NCI-H2107 treated with DMSO at 0.1 percent for 48 hours (cell line): ENCODE measurements around the gene KCND2.
"Not testable (repeated sequence)": the region's sequence is repeated elsewhere in the genome, so short reads cannot be mapped to it uniquely, and the experiment has no call there.

Source experiments
- DNase-seq: peaks from one replicate; lab custom pipeline; 2025; ENCODE audit not compliant: unreplicated experiment; lab: John Stamatoyannopoulos, UW

KCND2 gene

DNA sequence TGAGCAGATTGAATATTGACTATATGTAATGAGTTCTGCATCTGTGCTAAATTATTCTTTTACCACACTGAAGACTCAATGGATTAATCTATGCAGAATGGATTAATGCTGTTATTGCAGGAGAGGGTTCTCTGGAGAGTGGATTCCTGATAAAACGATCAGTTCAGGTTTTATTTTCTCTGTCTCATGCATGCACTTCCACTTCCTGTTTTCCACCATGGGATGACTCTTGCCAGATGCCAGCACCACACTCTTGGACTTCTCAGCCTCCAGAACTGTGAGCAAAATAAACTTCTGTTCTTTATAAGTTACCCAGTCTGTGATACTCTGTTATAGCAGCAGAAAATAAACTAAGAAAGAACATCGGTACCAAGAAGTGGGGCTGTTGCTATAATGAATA, 207.5 kb downstream of the KCND2 start:
- no peak for DNase-seq

DNA sequence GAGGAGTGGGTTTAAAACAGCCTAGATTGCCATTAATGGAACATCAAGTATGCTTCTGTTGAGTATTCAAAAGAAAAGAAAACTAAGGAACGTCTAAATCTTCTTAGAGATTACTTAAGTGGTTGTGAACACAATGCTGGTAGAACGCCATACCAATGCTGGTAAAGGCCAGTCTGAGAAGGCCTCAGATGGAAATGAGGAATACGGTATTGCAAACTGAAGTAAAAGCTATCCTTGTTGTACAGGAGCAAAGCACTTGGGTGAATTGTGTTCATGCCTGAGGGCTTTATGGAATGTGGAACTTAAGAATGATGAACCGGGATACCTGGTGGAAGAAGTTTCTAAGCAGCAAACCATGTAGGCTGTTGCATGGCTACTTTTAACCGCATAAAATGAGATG, 208.0 kb downstream of the KCND2 start:
- no peak for DNase-seq

DNA sequence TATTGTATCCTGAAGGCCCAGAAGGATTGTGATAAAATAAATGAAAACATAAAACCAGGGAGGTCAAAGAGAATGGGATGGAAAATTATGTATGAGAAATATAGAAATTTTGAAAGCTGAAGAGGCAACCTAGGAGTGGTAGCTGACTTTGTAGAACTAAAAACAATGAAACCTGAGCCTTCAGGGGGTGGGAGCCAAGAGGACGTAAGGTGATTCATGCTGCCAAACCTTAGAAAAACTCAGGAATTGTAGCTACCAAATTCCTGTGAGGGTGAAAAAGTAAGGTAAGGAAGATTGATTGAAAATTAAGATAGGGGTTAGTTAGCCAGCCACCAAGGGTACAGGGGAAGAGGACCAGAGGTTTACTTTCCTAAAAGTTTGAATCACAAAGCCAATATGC, 213.2 kb downstream of the KCND2 start:
- DNase-seq = no peak

DNA sequence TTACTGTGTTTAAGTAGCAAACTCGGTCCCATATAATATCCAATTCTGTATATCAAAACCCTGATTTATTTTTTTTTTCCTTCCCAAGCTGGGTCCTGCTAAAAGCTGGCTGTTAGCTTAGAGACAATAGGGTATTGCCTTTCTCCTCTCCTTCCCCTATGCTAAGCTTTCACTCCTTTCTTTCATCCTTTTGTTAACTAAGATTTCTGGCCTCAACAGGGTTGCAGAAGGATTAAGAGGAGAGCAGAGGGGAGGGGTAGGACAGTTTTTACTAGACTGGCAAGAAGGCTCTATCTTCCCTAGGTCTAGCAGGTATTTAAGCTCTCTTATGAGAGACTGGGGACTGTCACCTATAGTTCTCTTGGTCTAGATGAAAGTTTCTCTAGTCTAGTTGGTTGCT, 229.2 kb downstream of the KCND2 start:
- DNase-seq = no peak

DNA sequence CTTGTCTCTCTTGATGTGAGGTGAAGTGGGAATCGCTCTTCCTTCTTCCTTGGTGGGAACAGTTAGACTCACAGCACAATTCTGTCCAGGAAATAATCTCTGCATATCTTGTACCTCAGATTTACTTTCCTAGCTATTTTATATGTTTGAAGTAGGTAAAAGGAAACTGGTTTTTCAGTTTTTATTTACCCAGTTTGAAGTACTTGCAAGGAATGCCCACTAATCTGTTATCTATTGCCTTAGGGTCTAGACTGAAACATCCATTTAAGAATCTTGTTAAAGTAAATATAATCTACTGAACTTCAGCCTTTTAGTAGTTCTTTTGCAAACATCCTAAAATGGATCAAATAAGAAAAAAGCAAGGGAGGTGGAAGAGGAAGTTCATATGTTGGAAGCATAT, 229.8 kb downstream of the KCND2 start:
- DNase-seq = no peak

DNA sequence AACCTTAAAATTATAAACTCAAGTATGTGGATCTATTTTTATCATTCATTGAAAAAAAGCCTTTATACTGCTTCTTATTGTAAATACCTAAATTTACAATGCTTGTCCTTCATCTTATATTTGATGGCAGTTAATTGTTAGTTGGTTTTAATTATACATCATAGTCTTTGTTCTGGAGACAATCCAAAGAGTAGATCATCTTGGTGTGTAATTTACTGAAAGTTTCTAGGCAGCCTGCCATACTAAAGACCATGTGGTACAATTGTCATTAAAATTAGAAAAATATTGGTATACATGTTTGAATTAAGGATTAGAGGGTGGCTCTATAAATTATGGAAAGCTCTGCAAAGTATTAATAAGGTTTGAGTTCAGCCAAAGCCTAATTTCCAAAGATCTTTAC, 231.4 kb downstream of the KCND2 start:
- DNase-seq = no peak

DNA sequence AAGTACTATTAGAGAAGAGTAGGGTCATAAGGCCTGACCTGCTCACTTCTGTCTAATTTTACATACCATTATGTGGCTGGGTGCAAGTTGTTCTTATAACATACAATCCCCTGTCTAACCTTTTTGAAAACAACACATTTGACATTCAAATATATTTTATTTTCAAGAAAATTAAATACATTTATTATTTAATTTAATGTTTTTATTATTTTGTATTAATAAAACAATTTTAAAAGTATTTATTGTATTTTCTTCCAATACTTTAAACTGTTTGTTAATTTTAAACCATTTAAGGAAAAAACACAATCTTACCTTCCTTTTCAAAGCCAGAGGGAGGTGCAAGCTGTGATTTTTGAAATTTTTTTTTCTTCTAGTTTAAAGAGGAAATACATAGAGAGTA, 232.8 kb downstream of the KCND2 start:
- no peak for DNase-seq

DNA sequence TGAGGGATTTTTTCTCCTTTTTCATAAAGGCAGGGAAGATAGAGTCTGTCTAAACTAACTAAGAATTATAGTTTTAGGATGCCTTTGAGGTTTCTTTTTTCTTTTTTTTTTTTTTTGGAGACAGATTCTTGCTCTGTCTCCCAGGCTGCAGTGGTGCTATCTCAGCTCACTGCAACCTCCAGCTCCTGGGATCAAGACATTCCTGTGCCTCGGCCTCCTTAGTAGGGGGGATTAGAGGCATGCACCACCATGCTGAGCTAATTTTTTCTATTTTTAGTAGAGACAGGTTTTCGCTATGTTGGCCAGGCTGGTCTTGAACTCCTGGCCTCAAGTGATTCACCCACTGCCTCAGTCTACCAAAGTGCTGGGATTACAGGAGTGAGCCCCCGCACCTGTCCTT, 239.7 kb downstream of the KCND2 start:
- no peak for DNase-seq

DNA sequence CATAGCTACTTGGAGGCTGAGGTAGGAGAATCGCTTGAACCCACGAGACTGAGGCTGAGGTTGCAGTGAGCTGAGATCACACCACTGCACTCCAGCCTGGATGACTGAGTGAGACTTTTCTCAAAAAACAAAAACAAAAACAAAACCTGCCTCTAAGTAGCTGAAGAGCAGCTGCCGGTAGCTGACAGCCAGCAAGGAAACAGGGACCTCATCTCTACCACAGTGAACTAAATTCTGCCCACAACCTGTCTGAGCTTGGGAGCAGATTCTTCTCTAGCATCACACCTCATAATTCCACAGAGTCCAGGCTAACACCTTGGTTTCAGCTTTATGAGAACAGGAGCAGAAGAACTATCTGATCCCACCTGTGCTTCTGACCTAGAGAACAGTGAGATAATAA, 246.2 kb downstream of the KCND2 start:
- DNase-seq = no peak

DNA sequence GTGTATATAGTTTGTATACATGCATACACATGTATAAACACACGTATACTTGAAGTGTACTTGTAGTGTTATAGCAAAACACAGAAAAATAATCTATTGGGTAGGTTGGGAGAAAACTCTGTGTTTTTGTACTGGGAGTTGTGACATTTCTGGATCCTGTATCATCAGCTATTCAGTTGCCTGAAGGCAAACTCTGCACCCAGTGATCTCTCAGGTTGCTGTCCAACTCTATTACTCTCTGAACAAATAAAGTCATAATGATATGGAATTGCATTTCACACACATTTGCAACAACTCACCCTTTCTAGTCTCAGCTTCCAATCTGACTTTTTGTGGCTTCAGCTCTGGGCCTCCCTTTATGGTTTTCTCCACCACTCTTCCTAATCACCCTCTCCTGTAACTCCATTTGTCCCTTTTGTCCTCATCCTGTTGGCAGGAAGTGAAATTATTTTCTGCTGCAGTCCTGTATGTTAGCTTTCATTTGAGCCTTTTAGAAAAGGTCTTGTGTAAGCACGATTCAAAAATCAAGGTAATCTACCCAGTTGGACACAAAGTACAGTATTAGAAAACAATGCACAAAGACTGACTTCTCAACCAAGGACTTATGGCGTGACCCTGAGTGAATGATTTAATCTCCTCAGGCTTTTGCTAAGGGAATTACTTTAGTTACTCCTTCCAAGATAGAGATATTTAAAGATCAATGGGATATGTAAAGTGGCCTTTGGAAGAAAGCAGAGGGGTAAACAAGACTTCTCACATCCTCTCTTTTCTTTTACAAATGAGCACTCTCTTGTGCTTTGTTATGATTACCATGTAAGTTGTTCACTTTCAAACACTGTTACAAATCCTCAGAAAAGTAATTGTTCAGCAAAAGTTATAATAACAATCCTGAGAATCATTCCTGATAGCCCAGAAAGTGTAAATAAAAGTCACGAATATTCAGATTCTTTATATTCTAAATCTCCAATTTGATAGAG, 249.1 kb downstream of the KCND2 start:
- no peak for DNase-seq

DNA sequence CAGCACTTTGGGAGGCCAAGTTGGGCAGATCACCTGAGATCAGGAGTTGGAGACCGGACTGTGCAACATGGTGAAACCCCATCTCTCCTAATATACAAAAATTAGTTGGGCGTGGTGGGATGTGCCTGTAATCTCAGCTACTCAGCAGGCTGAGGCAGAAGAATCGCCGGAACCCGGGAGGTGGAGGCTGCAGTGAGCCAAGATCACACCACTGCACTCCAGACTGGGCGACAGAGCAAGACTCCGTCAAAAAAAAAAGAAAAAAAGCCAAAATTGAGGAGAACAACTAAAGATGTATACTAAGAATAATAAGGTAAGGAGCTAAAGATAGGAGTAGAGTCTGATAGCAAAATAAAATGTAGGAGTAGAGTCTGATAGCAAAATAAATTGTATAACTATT, 251.0 kb downstream of the KCND2 start:
- no peak for DNase-seq

DNA sequence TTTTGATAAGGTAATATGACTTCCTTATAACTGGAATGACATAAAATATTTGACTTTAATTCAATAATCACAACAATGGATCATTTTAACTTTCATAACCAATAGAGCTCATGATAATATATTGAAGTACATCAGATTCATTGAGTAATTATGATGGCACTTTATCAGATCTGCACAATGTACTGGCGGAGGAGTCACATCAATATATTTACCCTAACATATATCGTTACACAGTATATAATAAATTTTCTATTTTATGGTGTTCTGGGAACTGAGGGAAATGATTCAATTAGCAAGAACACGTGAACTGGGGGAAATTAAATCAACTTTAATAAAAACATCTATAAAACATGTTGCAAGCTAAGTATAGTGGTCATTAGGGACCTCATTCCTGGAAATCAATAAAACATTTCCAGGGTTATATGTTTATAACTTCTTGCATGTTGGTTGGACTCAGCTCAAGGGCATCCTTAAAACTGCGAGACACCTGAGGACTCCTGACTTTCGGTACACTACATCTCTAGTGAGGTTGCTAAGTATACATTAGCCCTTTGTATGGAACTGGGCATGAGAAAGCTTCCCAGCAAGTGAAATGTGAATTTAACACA, 254.0 kb downstream of the KCND2 start:
- DNase-seq = no peak

DNA sequence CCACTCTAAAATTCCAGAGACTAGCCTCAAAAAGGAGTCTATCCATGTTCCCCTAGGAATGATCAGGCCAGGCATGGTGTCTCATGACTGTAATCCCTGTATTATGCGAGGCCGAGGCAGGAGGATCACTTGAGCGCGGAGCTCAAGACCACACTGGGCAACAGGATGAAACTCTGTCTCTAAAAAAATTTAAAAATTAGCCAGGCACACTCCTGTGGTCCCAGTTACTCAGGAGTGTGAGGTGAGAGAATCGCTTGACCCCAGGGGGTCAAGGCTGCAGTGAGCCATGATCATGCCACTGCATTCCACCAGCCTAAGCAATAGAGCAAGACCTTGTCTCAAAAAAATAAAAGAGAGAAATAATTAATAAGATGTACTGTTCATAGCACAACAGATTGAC, 256.8 kb downstream of the KCND2 start:
- DNase-seq = no peak

DNA sequence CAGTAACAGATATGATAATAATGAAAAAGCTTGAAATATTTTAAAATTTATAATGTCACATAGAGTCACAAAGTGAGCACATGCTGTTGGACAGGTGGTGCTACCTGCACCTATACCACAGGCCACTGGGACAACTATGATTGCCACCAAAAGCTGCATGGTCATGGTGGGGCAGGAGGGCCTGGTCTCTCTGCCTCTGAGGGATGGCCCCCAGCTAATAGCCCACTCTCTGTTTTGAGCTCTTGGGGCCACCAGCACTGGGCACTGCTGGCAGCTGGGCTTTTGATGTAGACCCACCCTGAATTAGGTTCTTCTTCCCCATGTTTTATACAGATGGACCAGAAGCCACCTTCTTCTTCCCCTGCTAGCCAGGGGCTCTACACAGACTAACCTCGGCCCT, 265.4 kb downstream of the KCND2 start:
- DNase-seq = no peak

DNA sequence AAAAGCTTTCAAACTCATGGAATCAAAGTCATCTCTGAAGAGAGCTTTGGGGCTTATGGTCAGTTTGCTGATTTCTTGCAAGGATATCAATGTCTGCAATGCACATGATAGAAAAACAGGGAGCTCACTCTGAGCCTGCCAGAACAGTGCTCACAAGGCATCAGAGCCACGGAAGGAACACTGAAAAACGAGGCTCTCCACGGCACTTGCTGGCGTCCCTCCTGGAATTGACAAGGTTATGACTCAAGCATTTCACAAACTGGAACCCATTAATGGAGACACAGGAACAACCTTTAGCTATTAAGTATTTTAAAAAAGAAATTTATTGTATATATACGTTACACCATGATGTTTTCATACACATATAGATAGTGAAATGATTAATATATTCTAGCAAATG, 266.3 kb downstream of the KCND2 start:
- no peak for DNase-seq

DNA sequence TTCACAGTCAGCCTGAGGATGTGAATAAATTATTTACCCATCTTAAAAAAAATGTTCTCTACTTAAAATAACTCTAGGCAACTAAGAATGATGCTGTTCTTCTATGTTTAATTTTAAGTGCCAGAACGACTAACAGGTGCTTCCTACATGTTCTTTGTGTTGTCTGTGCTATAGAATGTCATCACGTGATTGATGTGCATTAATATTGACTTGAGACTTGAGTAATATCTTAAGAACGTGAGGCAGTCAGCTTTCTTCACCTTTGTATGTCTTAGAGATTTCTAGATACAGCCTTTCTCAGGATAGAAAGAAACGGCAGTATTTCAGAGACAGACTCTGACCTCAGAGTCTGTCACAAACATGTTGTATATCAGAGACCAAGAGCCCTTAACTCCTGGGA, 274.6 kb downstream of the KCND2 start:
- DNase-seq = no peak

DNA sequence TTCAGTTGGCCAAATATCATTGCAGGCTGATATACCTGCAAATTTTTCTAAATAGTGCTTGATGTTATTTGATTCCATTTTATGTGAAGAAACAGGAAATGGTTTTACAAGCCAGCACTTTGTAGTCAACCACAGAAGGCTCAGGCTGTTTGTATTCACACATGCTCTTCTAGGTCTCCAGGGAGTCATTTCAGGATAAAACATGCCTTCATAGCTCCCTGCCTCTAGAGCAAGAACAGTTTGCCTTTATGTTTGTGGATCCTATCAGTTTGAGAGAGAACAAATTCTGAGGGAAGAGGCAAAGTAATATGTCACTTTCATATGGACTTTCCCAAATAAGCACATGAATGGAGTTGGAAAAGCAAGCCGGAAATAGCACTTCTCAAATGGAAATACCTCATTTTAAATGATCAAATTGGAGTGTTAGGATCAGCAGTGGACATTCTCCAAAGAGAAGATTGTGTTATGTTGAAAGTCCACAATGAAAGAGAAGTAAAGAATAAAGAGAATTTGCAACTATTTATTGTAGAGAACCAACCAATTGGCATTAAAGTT, 277.6 kb downstream of the KCND2 start:
- DNase-seq = peak; percentile 22

DNA sequence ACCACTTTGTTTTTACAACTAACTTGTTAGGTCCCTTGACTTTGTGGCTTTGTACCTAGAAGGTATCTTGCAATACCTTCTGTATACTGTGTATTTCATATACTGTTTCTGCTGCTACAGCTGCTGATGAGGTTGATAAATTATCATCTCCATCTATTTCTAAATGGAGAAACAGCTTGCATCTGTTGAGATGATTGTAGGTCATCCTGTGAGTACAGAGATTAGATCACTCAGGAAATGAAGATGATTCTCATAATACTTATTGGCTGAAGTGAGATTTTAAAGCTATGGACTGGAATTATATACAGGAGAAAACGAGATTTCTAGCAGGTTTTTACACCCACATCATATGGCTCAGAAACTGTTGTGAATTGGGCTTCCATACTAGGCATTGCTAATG, 280.5 kb downstream of the KCND2 start:
- DNase-seq = no peak

DNA sequence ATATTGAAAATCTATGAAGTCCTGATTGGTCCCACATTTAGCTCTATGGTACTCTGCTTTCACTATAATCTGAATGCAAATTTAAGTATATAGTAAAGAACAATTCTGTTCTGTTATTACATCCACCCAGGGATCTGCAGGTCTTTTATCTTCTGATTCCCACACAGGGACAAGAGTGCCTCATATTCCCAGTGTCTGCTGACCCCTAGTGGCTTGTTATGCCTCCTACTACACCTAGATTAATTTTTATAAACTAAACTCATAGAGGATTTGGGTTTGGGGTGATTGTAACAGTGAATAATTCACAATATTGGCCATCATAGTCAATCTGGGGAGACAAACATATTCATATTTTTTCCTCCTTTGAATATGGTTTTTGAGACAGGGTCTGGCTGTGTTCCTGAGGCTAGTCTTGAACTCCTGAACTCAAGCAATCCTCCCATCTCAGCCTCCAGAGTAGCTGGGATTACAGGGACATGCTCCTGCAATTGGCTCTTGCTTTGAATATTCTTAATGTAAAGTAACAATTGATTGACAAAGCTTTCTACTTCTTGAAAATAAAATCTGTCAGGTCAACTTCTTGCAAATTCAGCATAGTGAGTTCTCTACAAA, 282.1 kb downstream of the KCND2 start:
- DNase-seq = no peak

DNA sequence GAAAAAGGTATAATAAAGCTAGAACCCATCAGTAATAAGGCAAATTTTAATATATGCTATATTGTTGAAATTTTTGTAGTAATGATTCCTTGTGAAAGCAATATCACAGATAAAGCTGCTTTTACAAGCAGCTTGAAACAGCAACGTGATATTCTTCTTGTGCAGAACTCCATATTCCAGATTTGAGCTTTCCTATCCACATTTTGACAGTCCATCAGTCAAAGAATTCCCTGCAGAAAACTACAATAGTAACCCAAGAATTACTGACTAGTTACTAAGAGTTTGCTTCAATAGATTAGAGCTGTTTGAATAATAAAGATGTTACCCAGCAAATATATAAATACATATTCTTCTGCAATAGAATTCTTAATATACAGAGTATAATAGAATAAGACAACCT, 291.2 kb downstream of the KCND2 start:
- no peak for DNase-seq

DNA sequence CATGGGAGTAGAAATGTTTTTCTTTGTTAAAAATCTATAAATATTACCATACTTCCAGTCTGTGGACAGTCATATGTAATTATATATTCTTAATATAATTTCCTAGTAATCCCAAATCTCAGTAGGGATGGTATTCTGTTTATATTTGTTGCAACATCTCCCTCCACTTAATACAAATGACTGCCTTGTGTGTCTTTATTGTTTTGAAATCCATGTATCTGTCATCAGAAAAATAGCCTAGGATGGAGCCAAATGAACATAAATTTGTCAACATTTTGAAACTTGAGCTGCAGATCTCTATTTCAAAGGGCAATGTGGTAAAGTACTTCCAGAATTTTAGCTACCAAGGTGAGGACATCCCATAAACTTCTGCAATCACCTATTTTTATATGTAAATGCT, 294.2 kb downstream of the KCND2 start:
- no peak for DNase-seq

DNA sequence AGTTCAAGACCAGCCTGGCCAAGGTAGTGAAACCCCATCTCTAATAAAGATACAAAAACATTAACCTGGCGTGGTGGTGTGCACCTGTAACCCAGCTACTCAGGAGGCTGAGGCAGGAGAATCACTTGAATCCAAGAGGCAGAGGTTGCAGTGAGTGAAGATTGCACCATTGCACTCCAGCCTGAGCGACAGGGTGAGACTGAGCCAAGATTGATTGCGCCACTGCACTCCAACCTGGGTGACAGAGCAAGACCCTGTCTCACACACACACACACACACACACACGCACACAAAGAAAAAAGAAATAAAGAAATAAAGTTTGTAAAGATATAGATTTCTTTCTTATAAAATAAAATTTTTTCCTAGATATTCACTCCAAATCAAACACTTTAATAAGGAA, 305.7 kb downstream of the KCND2 start:
- not testable (repeated sequence) for DNase-seq
